ENCODE data around the gene MED12L.
A peak's percentile ranks its signal among the peaks of the same experiment; 100 is the strongest.

MED12L gene

DNA sequence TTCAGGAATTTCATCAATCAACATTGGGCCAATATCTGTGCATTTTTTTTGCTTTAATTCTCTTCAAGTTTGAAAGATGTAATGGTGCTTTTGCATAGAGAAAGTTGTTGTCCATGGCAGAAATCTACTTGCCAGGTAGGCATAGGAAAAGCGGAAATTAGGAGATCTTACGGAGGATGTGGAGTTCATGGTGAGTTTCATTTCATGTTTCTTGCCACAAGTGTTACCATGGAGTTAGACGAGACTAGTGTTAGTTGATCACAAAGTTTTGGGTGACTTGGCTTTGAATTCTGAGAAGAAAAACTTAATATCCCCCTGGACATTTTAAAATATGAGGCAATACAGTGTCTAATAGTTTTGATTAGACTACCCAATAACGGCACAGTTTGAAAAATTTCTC is 244.9 kb downstream of the MED12L start:
- no peak for DNase-seq

DNA sequence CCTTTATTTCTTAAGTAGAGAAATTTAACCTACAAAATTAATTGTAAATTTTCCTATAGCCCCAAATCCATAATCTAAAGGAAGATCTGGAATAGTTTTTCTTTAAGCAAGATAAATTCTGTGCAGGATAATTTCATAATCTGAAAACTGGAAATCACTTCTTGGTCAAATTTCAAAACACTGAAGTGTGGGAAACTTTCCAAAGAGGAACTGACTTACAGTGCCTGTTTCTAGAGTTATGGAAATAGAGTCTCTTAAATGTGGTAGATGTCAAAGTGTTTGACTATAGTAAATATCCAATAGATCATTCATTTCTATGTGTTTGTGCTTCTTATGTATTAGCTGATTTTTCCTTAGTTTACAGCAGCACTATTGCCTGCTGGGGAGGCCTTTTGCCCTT is 245.4 kb downstream of the MED12L start:
- DNase-seq: no peak

GRCh38 chr3:151331696-151332095 is 246.2 kb downstream of the MED12L start:
- DNase-seq: no peak

GRCh38 chr3:151345859-151346258 is 260.4 kb downstream of the MED12L start:
- DNase-seq: no peak

DNA sequence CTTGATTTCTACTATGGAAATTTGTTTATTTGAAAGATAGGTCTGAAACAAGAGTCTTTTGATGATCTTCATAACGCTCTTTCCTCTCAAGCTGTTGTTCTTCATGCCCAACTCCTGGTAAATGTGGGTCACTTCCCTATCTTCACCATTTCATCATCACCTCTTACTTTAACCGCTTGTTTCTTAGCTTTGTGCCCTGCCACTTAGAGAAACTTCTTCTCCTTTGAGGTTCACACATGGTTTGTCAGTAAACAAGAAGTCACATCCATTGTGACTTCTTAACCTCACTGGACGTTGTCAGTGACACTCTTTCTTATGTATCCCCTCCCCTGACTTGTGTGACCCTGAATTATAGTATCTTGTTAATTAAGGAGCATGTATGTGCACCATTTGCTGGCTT is 260.8 kb downstream of the MED12L start:
- no peak for DNase-seq

DNA sequence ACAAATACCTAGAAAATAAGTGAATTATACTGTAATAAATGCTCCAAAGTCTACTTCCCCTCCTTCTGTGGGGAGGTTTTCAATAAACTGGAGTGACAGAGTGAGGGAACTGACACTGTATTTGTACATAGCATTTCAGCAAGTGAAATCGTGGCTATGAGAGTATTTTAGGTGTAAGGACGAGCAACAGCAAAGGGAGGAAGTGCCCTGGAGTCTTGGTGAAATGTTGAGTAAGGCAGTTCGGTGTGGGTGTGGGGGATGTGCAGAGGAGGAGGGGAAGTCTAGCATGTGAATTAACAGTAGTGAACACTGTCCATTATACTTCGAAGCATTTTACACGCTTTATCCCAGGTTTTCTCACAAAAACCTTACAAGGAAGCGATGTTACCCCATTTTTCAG is 262.0 kb downstream of the MED12L start:
- DNase-seq: no peak

DNA sequence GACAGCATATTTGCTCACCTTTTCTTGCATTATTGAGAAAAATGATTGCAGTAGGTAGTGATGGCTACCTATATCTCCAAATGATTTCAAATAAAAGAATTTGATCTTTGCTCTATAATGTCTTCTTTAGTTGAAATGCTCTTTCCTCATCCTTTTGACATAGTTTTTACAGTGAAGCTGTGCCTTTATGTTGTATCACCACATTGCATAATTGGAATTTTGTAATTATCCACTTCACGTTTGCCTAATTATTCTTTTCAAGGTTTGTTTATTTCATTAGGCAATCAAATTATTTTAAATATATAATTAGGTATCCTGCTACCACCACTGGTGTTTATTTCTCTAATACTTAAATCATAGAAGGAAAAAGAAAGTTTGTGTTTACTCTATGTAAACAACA is 265.2 kb downstream of the MED12L start:
- no peak for DNase-seq

GRCh38 chr3:151351219-151351618 is 265.8 kb downstream of the MED12L start:
- no peak for DNase-seq

DNA sequence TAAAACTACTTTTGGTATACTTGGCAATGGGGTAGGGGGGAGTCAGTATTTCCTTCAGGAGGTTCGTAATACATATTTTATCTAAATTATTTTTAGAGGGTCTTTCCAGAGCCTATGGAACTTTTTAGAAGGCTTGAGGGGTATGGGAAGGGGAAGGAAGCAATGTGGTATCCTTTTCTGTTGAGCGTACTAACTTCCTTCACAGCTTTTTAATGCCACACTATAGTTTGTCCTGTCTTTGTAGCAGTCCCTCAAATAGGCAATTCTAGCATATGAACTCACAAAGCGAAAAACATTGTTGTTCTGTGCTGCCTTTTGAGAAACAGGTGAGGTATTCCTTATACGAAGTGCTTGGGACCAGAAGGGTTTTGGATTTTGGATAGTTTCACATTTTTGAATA is 266.2 kb downstream of the MED12L start:
- no peak for DNase-seq

DNA sequence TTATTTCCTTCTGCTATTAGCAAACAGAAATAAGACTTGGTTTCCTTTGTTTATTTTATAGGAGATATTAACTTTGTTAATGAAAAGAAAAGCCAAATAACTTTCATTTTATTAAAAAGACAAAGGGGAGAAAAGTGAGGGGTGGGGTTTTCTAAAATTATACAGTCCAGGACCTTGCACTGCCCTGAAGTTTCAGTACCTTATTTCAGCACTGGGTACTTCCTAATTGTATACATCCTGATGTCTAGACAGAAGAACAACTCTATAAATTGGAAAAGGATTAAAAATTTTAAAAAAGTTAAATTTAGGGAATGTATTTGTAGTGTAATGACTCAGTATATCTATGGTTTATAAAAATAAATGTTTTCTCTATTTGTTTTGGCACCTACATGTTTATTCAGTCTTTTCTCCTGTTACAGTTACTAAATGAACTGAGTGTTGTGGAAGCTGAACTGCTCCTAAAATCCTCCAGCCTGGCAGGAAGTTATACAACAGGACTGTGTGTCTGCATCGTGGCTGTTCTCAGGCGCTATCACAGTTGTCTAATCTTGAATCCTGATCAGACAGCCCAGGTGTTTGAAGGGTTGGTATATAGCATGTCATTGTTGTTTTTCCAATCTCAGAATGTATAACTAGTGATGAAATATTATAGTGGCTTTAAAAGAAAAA is 271.5 kb downstream of the MED12L start:
- DNase-seq: no peak

DNA sequence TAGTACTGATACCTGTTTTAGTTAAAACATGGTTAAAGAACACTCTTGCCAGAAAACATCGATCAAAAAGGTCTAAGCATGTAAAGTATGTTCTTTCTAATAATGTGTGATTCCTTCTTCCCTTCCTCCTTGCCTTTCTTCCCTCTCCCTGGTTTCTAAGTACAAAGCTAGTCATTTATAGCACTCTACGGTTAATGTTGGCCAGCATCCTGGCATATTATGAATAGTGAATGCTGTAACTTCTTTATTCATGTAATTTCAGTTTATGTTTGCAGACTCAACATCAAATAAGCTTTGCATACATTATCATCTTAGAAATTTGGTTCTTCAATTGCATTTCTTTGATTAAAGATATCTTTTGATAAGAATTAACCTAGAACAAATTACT is 272.0 kb downstream of the MED12L start:
- no peak for DNase-seq

GRCh38 chr3:151362751-151363174 is 277.3 kb downstream of the MED12L start:
- no peak for DNase-seq

GRCh38 chr3:151366993-151367392 is 281.5 kb downstream of the MED12L start:
- no peak for DNase-seq

DNA sequence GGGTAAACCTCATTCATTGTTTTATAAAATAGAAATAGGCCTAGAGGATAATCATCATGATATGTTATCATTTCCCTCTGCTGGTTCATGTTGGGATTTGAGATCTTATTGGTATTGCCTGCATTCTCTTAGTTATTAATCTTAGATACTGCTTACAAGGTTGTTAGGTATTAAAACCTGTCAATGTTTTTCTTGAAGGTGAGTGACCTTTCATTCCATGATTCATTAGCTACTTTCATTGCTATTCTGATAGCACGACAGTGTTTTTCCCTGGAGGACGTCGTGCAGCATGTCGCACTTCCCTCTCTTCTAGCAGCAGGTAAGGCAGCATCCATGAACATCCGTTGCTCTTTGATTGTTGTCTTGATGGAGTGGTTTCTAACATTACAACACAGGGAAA is 282.0 kb downstream of the MED12L start:
- no peak for DNase-seq

DNA sequence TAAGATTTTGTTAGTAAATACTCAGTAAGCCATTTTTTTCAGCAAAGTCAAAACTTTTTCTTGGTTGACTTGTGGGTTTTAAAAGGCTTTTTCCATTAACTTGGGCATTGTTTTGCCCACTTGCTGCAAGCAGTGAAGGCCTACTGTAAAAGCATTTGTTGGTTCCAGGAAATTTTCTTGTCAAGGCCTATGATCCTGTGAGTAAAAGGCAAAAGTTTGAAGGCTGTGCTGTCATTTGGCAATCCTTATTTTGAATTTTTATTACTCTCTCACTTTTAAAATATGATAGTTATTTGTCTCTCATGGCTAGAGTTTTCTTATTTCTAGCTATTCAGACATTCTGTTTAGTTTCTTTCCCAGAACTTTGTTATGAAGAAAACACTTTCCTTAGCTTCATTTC is 286.1 kb downstream of the MED12L start:
- DNase-seq: no peak

GRCh38 chr3:151372063-151372820 is 286.8 kb downstream of the MED12L start:
- no peak for DNase-seq

DNA sequence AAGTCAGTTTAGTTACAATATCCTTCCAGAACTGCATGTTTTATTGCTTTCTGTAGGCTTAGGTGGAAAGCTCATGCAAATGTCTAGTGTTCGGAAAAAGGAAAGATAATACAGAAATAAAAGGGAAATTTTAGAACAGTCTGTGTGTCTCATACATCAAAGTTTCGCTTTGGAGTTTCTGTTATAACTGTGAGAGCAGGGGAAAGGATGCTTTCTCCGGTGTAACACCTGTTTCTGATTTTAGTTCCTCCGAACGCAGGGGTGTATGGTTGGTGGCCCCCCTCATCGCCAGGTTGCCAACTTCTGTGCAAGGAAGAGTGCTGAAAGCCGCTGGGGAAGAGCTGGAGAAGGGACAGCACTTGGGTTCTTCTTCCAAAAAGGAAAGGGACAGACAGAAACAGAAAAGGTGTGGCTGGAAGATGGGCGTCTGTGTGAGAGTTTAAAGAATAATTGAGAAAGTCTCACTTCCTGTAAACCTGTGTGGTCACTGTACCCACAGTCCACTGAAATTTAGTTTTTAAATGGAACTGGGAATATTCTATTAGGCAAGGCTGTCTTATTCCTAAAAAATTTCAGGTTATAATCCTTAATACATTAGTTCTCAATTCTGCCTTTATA is 292.4 kb downstream of the MED12L start:
- no peak for DNase-seq

GRCh38 chr3:151379083-151379734 is 293.7 kb downstream of the MED12L start:
- peak in 1 of 2 experiments; percentile 27 for DNase-seq

DNA sequence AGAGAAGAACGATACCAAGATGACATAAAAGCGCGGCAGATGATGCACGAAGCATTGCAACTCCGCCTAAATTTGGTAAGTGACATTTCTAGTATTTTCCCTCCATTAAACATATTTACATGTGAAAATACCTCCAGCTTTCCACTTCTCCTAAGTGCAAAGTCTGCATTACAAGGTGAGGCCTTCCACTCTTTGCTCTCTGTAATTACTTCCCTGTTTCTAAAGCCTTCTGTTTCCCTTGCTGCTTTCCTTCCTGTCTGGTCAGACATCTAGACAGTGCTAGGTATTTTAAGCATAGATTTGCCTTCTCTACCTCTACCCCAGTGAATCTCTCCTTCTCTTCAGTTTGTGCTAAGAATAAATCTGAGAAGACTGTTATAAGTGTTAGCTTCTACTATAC is 297.2 kb downstream of the MED12L start:
- no peak for DNase-seq

DNA sequence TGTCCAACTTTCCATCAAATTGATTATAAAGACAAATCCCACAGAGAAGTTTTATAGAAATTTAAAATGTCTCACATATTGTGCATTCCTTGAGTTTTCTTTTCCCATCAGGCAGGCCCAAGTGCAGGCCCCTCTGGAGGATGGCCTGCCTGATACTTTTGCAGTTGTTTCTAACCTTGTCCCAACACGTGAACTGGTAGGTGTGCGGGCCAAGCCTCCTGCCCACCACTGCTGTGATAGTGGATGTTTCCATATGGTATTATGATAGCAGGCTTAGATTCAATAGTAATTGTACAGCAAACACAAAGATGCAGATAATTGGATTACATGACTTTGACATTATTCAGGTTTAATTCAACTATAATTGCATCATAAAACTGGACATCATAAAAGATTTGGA is 297.6 kb downstream of the MED12L start:
- no peak for DNase-seq

DNA sequence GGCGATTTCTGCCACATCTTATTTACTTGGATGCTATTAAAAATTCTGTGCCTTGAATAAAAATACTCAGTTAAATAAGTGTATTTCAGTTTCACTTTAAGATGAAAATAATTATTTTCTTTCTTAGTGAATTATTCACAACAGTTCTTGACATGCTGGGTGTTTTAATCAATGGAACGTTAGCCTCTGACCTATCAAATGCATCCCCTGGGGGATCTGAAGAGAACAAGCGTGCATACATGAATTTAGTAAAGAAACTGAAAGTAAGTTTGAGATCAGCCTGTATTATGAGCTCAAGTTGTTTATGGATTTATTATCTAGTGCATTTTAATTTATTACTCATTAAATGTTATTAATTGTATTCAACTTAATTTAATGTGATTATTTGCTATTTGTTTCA is 298.5 kb downstream of the MED12L start:
- DNase-seq: no peak

DNA sequence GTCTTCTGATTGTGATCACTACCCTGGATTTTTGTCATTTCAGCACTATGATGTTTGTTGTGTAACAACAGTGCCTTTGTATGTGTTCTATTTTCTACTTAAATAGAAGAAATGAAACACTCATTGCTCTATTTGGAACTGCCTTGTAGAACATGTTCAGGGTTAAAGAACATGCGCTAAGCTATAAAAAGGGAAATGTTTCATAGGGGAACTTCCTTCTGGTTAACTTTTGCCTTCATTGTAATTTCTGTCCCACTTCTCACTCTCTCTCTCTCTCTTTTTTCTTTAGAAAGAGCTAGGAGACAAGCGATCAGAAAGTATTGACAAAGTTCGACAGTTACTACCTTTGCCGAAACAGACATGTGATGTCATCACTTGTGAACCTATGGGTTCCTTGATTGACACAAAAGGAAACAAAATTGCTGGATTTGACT is 299.3 kb downstream of the MED12L start, which contains the start of gene P2RY12:
TSS of gene P2RY12 (minus strand) at position 13 of the 434 bp plus-strand sequence. CDS start 45,908 bp downstream, outside the sequence.
- DNase-seq: no peak

DNA sequence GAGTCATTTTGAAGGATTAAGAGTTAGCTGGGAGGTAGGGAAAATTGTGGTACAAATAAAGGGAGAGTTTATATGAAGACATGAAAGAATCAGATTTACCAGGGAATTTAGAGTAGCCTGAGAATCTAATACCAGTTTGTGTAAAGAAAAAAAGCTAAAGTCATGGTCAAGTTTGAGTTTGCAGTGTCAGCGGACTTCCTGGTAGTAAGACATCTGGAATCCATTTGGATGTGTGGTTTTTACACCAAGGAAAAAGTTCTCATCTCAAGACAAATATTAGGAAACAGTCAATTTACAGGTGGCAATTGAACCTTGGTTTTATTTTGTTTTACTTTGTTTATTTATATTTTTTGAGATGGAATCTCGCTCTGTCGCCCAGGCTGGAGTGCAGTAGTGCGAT is 300.6 kb downstream of the MED12L start:
- DNase-seq: no peak

DNA sequence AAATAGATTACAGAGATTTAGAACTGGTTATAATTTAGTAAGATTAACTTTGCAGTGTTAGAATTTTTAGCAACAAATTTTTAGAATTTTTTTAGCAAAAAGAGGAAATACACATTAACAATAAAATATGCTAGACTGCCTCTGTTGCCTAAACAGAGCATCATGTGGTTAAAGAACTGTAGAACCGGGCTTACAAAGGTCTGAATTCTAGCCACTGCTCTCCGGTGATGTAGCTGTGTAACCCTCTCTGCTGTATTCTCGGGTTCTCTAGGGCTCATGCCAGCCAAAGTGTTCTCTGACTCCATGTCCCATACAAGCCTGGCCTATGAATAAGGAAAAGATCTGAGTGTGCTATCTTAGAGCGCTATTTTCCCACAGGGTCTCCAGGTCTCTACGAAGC is 302.0 kb downstream of the MED12L start:
- DNase-seq: no peak

Data from NCI-H524 (cell line).